Kidney epithelial cell (primary cell): Measurements from ENCODE around the gene C1orf74. TPM values are rescaled to one million over a fixed set of nuclear protein-coding genes. Genes with fewer than 3 reads are reported as not detected.

Source experiments
- DNase-seq: peaks from one replicate; pipeline ENCODE4 v3.0.0-alpha.2; 2010; ENCODE audit warnings: low read depth
- H3K27me3 ChIP-seq: 2 replicates; pipeline ENCODE4 v1.6.0; 2011; ENCODE audit warnings: low read length; ENCODE audit not compliant: control insufficient read depth, insufficient read depth
- H3K36me3 ChIP-seq: 2 replicates; pipeline ENCODE4 v1.5.1; 2011; ENCODE audit warnings: low read length; ENCODE audit not compliant: control insufficient read depth, insufficient read depth
- H3K4me3 ChIP-seq: 2 replicates; pipeline ENCODE4 v1.5.1; 2011; ENCODE audit warnings: low read depth, mild to moderate bottlenecking, control low read depth, low read length
- CTCF ChIP-seq: IDR thresholded peaks from 2 replicates; pipeline ENCODE4 v1.5.1; 2011; ENCODE audit warnings: mild to moderate bottlenecking, moderate library complexity, low read length, control low read depth, inconsistent platforms; ENCODE audit not compliant: insufficient read depth, poor library complexity, severe bottlenecking
- total RNA-seq: library from RNA; depleted of rRNA; stranded (reverse); fragments of >200 nt; gene quantifications from 2 replicates; pipeline ENCODE4 v1.2.3, GENCODE V29; 2015

C1orf74 gene
- total RNA-seq, 1 donor from 2014 or later, result 12.4 TPM

- Histone ChIP-seq H3K36me3 (no peaks in the 10 kb centered on the region), H3K27me3 (no peaks in the 10 kb centered on the region), H3K4me3 (no peak overlapping the region)
- DNase-seq, result no peak
- no peak for TF ChIP-seq CTCF
Observed at GRCh38 chr1:209817691-209818090, 33.3 kb upstream of the C1orf74 start.

- H3K4me3 ChIP-seq, result no peak overlapping the region
- no peaks in the 10 kb centered on the region for H3K36me3 ChIP-seq
- no peaks in the 10 kb centered on the region for H3K27me3 ChIP-seq
- DNase-seq, result no peak
- no peak for TF ChIP-seq CTCF
Observed at GRCh38 chr1:209816923-209817322, 32.6 kb upstream of the C1orf74 start.

GRCh38 chr1:209815931-209816341 is 31.6 kb upstream of the C1orf74 start:
- Histone ChIP-seq H3K4me3 (no peak overlapping the region), H3K27me3 (no peaks in the 10 kb centered on the region), H3K36me3 (no peaks in the 10 kb centered on the region)
- TF ChIP-seq CTCF, result no peak
- no peak for DNase-seq

GRCh38 chr1:209815490-209815889 is 31.1 kb upstream of the C1orf74 start:
- no peak for DNase-seq
- Histone ChIP-seq H3K36me3 (no peaks in the 10 kb centered on the region), H3K27me3 (no peaks in the 10 kb centered on the region), H3K4me3 (no peak overlapping the region)
- TF ChIP-seq CTCF, result no peak

- Histone ChIP-seq H3K4me3 (no peak overlapping the region), H3K27me3 (no peaks in the 10 kb centered on the region), H3K36me3 (no peaks in the 10 kb centered on the region)
- no peak for DNase-seq
- TF ChIP-seq CTCF, result no peak
Observed at GRCh38 chr1:209813902-209814301, 29.5 kb upstream of the C1orf74 start.

GRCh38 chr1:209810783-209811182 is 26.4 kb upstream of the C1orf74 start:
- DNase-seq, result no peak
- TF ChIP-seq CTCF, result no peak
- no peaks in the 10 kb centered on the region for H3K36me3 ChIP-seq

More at GRCh38 chr1:209810783-209811182, 26.4 kb upstream of the C1orf74 start:
- Histone ChIP-seq H3K4me3 (no peak overlapping the region), H3K27me3 (no peaks in the 10 kb centered on the region)
